ENCODE data around the gene APOE.
"Not testable (repeated sequence)": the region's sequence is repeated elsewhere in the genome, so short reads cannot be mapped to it uniquely, and the experiment has no call there.

APOE gene

GRCh38 chr19:44912854-44913253 lies 7.3 kb downstream of the APOE start:
- DNase-seq: no peak

- not testable (repeated sequence) for DNase-seq
Measured at GRCh38 chr19:44913512-44914432, 8.2 kb downstream of the APOE start.

- peak; percentile 80 to 90 for DNase-seq
Measured at GRCh38 chr19:44914433-44915206, 9.0 kb downstream of the APOE start, which contains the start of gene APOC1. APOC1 (plus strand) TSS chr19:44914608; CDS start chr19:44914892, 284 bp downstream.

GRCh38 chr19:44924243-44924725 lies 18.7 kb downstream of the APOE start:
- no peak for DNase-seq

GRCh38 chr19:44925114-44925891 lies 19.7 kb downstream of the APOE start:
- DNase-seq: no peak

- DNase-seq: not testable (repeated sequence)
Measured at GRCh38 chr19:44926245-44927077, 20.9 kb downstream of the APOE start.

GRCh38 chr19:44927746-44928145 lies 22.1 kb downstream of the APOE start:
- DNase-seq: no peak

- DNase-seq: no peak
Measured at GRCh38 chr19:44930088-44930487, 24.5 kb downstream of the APOE start.

- no peak for DNase-seq
Measured at GRCh38 chr19:44931541-44931940, 25.9 kb downstream of the APOE start.

- DNase-seq: no peak
Measured at GRCh38 chr19:44939668-44940067, 34.1 kb downstream of the APOE start.

GRCh38 chr19:44942067-44942571 lies 36.5 kb downstream of the APOE start, which contains the start of gene APOC4:
APOC4 (plus strand) TSS chr19:44942237; CDS start chr19:44942278, 41 bp downstream.
- no peak for DNase-seq

GRCh38 chr19:44943801-44944249 lies 38.2 kb downstream of the APOE start:
- no peak for DNase-seq

GRCh38 chr19:44947041-44947581 lies 41.5 kb downstream of the APOE start:
- no peak for DNase-seq

GRCh38 chr19:44948237-44948636 lies 42.6 kb downstream of the APOE start:
- DNase-seq: no peak

GRCh38 chr19:44948763-44949374 lies 43.3 kb downstream of the APOE start:
- DNase-seq: no peak

- DNase-seq: no peak
Measured at GRCh38 chr19:44949550-44949949, 44.0 kb downstream of the APOE start.

- DNase-seq: peak; percentile 19 to 88
Measured at GRCh38 chr19:44951179-44952159, 45.9 kb downstream of the APOE start.

GRCh38 chr19:44954278-44954648 lies 48.7 kb downstream of the APOE start:
- no peak for DNase-seq

Data from NCI-H526 (cell line).